ENCODE measurements around the gene CPD.
"Not testable (repeated sequence)": the region's sequence is repeated elsewhere in the genome, so short reads cannot be mapped to it uniquely, and the experiment has no call there.

The CPD gene

GRCh38 chr17:30389756-30390300, 11.1 kb downstream of the CPD start:
- no peak for DNase-seq

- no peak for DNase-seq
Observed at GRCh38 chr17:30391534-30391933, 12.8 kb downstream of the CPD start.

- no peak for DNase-seq
Observed at GRCh38 chr17:30393491-30393890, 14.8 kb downstream of the CPD start.

- DNase-seq, result no peak
Observed at GRCh38 chr17:30393911-30394867, 15.5 kb downstream of the CPD start.

GRCh38 chr17:30395398-30396022, 16.8 kb downstream of the CPD start:
- no peak for DNase-seq

GRCh38 chr17:30396129-30396528, 17.4 kb downstream of the CPD start:
- DNase-seq, result no peak

- no peak for DNase-seq
Observed at GRCh38 chr17:30396612-30397011, 17.9 kb downstream of the CPD start.

GRCh38 chr17:30398328-30399041, 19.8 kb downstream of the CPD start:
- DNase-seq, result no peak

- DNase-seq, result no peak
Observed at GRCh38 chr17:30401097-30401496, 22.4 kb downstream of the CPD start.

GRCh38 chr17:30405161-30405560, 26.4 kb downstream of the CPD start:
- DNase-seq, result no peak

- not testable (repeated sequence) for DNase-seq
Observed at GRCh38 chr17:30410627-30411026, 31.9 kb downstream of the CPD start.

GRCh38 chr17:30412008-30412496, 33.3 kb downstream of the CPD start:
- not testable (repeated sequence) for DNase-seq

GRCh38 chr17:30413109-30413508, 34.4 kb downstream of the CPD start:
- DNase-seq, result no peak

GRCh38 chr17:30414486-30414885, 35.8 kb downstream of the CPD start:
- DNase-seq, result no peak

GRCh38 chr17:30415491-30415890, 36.8 kb downstream of the CPD start:
- no peak for DNase-seq

- DNase-seq, result not testable (repeated sequence)
Observed at GRCh38 chr17:30418070-30418469, 39.3 kb downstream of the CPD start.

GRCh38 chr17:30421592-30421991, 42.9 kb downstream of the CPD start:
- no peak for DNase-seq

- DNase-seq, result no peak
Observed at GRCh38 chr17:30422171-30422570, 43.4 kb downstream of the CPD start.

- no peak for DNase-seq
Observed at GRCh38 chr17:30424471-30424870, 45.7 kb downstream of the CPD start.

- DNase-seq, result no peak
Observed at GRCh38 chr17:30426292-30426691, 47.6 kb downstream of the CPD start.

- no peak for DNase-seq
Observed at GRCh38 chr17:30427611-30428010, 48.9 kb downstream of the CPD start.

GRCh38 chr17:30429155-30429554, 50.4 kb downstream of the CPD start:
- no peak for DNase-seq

GRCh38 chr17:30433514-30433913, 54.8 kb downstream of the CPD start:
- DNase-seq, result no peak
